Astrocyte (in vitro differentiated cells and primary cell): ENCODE results near the gene ZNRF4. TPM values are rescaled to one million over a fixed set of nuclear protein-coding genes. Genes with fewer than 3 reads are reported as not detected.
A peak's percentile ranks its signal among the peaks of the same experiment; 100 is the strongest.

Source experiments
- DNase-seq: peaks from one replicate; pipeline ENCODE4 v3.0.0-alpha.2; 2010; ENCODE audit warnings: low read depth
- FAIRE-seq: peaks from 2 replicates; lab custom pipeline; 2011; peaks lifted over from hg19 to GRCh38; lab: Jason Lieb, UNC
- H2AFZ ChIP-seq: 2 replicates; pipeline ENCODE4 v1.6.0; 2012; ENCODE audit warnings: low read depth, low read length, inconsistent platforms
- H3K27ac ChIP-seq: 2 replicates; pipeline ENCODE4 v1.5.1; 2011; ENCODE audit warnings: low read depth, low read length, inconsistent platforms
- H3K27me3 ChIP-seq: 2 replicates; pipeline ENCODE4 v1.6.0; 2011; ENCODE audit warnings: low read length, inconsistent platforms; ENCODE audit not compliant: insufficient read depth
- H3K36me3 ChIP-seq: 2 replicates; pipeline ENCODE4 v1.5.1; 2011; ENCODE audit warnings: low read length, inconsistent platforms; ENCODE audit not compliant: insufficient read depth
- H3K4me1 ChIP-seq: 2 replicates; pipeline ENCODE4 v1.5.1; 2011; ENCODE audit warnings: low read length, inconsistent platforms; ENCODE audit not compliant: insufficient read depth
- H3K4me2 ChIP-seq: 2 replicates; pipeline ENCODE4 v1.6.0; 2012; ENCODE audit warnings: low read length, inconsistent platforms
- H3K4me3 ChIP-seq: 2 replicates; pipeline ENCODE4 v1.5.1; 2011; ENCODE audit warnings: low read depth, mild to moderate bottlenecking, low read length, inconsistent platforms; ENCODE audit not compliant: insufficient read depth
- H3K79me2 ChIP-seq: 2 replicates; pipeline ENCODE4 v1.6.0; 2012; ENCODE audit warnings: mild to moderate bottlenecking, low read length, inconsistent platforms; ENCODE audit not compliant: insufficient read depth
- H3K9ac ChIP-seq: 2 replicates; pipeline ENCODE4 v1.6.0; 2012; ENCODE audit warnings: mild to moderate bottlenecking, low read length, inconsistent platforms
- H3K9me3 ChIP-seq: 2 replicates; pipeline ENCODE4 v1.5.1; 2012; ENCODE audit warnings: low read depth, mild to moderate bottlenecking, low read length, inconsistent platforms; ENCODE audit not compliant: insufficient read depth
- H4K20me1 ChIP-seq: 2 replicates; pipeline ENCODE4 v1.6.0; 2012; ENCODE audit warnings: low read length, inconsistent platforms; ENCODE audit not compliant: insufficient read depth
- H3K27ac Mint-ChIP-seq: one replicate; pipeline ENCODE4 v1.8.0; 2021; ENCODE audit warnings: mild to moderate bottlenecking, mixed read lengths; ENCODE audit not compliant: unreplicated experiment
- H3K27me3 Mint-ChIP-seq: one replicate; pipeline ENCODE4 v1.8.0; 2021; ENCODE audit warnings: low read depth, mixed read lengths; ENCODE audit not compliant: unreplicated experiment
- H3K36me3 Mint-ChIP-seq: one replicate; pipeline ENCODE4 v1.8.0; 2021; ENCODE audit warnings: low read depth, mixed read lengths; ENCODE audit not compliant: unreplicated experiment
- H3K4me1 Mint-ChIP-seq: one replicate; pipeline ENCODE4 v1.8.0; 2021; ENCODE audit warnings: low read depth, mixed read lengths; ENCODE audit not compliant: unreplicated experiment
- H3K4me3 Mint-ChIP-seq: one replicate; pipeline ENCODE4 v1.8.0; 2021; ENCODE audit warnings: mild to moderate bottlenecking, moderate library complexity, mixed read lengths; ENCODE audit not compliant: unreplicated experiment
- H3K9me3 Mint-ChIP-seq: one replicate; pipeline ENCODE4 v1.8.0; 2021; ENCODE audit warnings: mild to moderate bottlenecking, mixed read lengths; ENCODE audit not compliant: unreplicated experiment
- EZH2 ChIP-seq: IDR thresholded peaks from 2 replicates; pipeline ENCODE4 v1.6.1; 2012; ENCODE audit warnings: mild to moderate bottlenecking, low read length, inconsistent platforms; ENCODE audit not compliant: insufficient read depth
- total RNA-seq: library from RNA; stranded (reverse); gene quantifications from 2 replicates; pipeline ENCODE4 v1.2.1, GENCODE V29; 2021
- TF ChIP-seq, protein P1 (sequence below): IDR thresholded peaks from 2 replicates; pipeline ENCODE4 v1.5.1; 2011; ENCODE audit warnings: low read depth, mild to moderate bottlenecking, inconsistent platforms, low read length, moderate library complexity; ENCODE audit not compliant: insufficient read depth

The ZNRF4 gene
- total RNA-seq, 1 donor from 2014 or later, result not detected

- no peak for DNase-seq
- H3K36me3 ChIP-seq, result no peaks in the 10 kb centered on the region
- H3K27ac Mint-ChIP-seq, result no peak overlapping the region
- no peak overlapping the region for H3K27ac ChIP-seq
- H3K9me3 ChIP-seq, result no peaks in the 10 kb centered on the region
- H3K4me1 ChIP-seq, result no peaks in the 10 kb centered on the region
- H3K79me2 ChIP-seq, result no peaks in the 10 kb centered on the region
- H3K4me3 ChIP-seq, result no peak overlapping the region
- TF ChIP-seq EZH2, result no peak
- H3K4me3 Mint-ChIP-seq, result no peak overlapping the region
- no peaks in the 10 kb centered on the region for H4K20me1 ChIP-seq
- no peak overlapping the region for H3K9ac ChIP-seq
- FAIRE-seq, result no peak
- H3K4me2 ChIP-seq, result no peak overlapping the region
- H3K36me3 Mint-ChIP-seq, result no peaks in the 10 kb centered on the region
- H3K27me3 Mint-ChIP-seq, result peaks cover 34% of the 10 kb centered on the region
- peaks cover 11% of the 10 kb centered on the region for H3K27me3 ChIP-seq
- no peaks in the 10 kb centered on the region for H3K4me1 Mint-ChIP-seq
- no peak overlapping the region for H2AFZ ChIP-seq
- no peaks in the 10 kb centered on the region for H3K9me3 Mint-ChIP-seq
These were observed 15.1 kb downstream of the ZNRF4 start for GRCh38 chr19:5470264-5470671.

GRCh38 chr19:5472286-5472685, 17.1 kb downstream of the ZNRF4 start:
- no peak overlapping the region for H3K4me3 ChIP-seq
- no peak overlapping the region for H2AFZ ChIP-seq
- Mint-ChIP-seq H3K36me3 (no peaks in the 10 kb centered on the region), H3K27me3 (peaks cover 33% of the 10 kb centered on the region), H3K27ac (no peak overlapping the region), H3K4me1 (no peaks in the 10 kb centered on the region), H3K4me3 (peak overlapping the region; percentile 27), H3K9me3 (no peaks in the 10 kb centered on the region)
- H3K9ac ChIP-seq, result no peak overlapping the region
- no peaks in the 10 kb centered on the region for H3K79me2 ChIP-seq
- H3K4me1 ChIP-seq, result no peaks in the 10 kb centered on the region
- no peaks in the 10 kb centered on the region for H3K36me3 ChIP-seq
- H3K27me3 ChIP-seq, result peaks cover 6% of the 10 kb centered on the region
- H3K9me3 ChIP-seq, result no peaks in the 10 kb centered on the region
- no peaks in the 10 kb centered on the region for H4K20me1 ChIP-seq
- FAIRE-seq (no peak), DNase-seq (no peak)
- H3K27ac ChIP-seq, result no peak overlapping the region
- H3K4me2 ChIP-seq, result no peak overlapping the region
- TF ChIP-seq EZH2, result no peak
- TF ChIP-seq, protein P1, sequence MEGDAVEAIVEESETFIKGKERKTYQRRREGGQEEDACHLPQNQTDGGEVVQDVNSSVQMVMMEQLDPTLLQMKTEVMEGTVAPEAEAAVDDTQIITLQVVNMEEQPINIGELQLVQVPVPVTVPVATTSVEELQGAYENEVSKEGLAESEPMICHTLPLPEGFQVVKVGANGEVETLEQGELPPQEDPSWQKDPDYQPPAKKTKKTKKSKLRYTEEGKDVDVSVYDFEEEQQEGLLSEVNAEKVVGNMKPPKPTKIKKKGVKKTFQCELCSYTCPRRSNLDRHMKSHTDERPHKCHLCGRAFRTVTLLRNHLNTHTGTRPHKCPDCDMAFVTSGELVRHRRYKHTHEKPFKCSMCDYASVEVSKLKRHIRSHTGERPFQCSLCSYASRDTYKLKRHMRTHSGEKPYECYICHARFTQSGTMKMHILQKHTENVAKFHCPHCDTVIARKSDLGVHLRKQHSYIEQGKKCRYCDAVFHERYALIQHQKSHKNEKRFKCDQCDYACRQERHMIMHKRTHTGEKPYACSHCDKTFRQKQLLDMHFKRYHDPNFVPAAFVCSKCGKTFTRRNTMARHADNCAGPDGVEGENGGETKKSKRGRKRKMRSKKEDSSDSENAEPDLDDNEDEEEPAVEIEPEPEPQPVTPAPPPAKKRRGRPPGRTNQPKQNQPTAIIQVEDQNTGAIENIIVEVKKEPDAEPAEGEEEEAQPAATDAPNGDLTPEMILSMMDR, result no peak

- Histone ChIP-seq H4K20me1 (no peaks in the 10 kb centered on the region), H3K36me3 (no peaks in the 10 kb centered on the region), H3K27me3 (peaks cover 16% of the 10 kb centered on the region), H3K4me1 (no peaks in the 10 kb centered on the region), H3K9me3 (no peaks in the 10 kb centered on the region), H3K4me2 (no peak overlapping the region), H3K79me2 (no peaks in the 10 kb centered on the region), H3K27ac (no peak overlapping the region), H2AFZ (no peak overlapping the region), H3K4me3 (no peak overlapping the region), H3K9ac (no peak overlapping the region)
- Mint-ChIP-seq H3K4me3 (no peak overlapping the region), H3K4me1 (no peaks in the 10 kb centered on the region), H3K9me3 (no peaks in the 10 kb centered on the region), H3K27me3 (peaks cover 44% of the 10 kb centered on the region), H3K27ac (no peak overlapping the region), H3K36me3 (no peaks in the 10 kb centered on the region)
- TF ChIP-seq, protein P1, result no peak
- TF ChIP-seq EZH2, result no peak
- FAIRE-seq, result no peak
- DNase-seq, result no peak
These were observed 18.4 kb downstream of the ZNRF4 start for GRCh38 chr19:5473646-5474045.
